IMR-90 (cell line): ENCODE data around the gene PXDC1. TPM values are rescaled to one million over a fixed set of nuclear protein-coding genes. Genes with fewer than 3 reads are reported as not detected.

ENCODE experiments used
- ATAC-seq: fragments of 200-7000 bp; cut with Tn5 transposase; 2 replicates; pipeline ENCODE4 v1.9.1; 2020; ENCODE audit warnings: low read depth, mild to moderate bottlenecking, moderate library complexity
- BruUV-seq: library from RNA; stranded (reverse); fragments of 400-500 nt; replicated peaks from 2 replicates; lab custom pipeline; 2021; lab: Mats Ljungman, UMichigan
- CTCF ChIA-PET: fragments of 300-600 bp; formaldehyde crosslinking; extraction: SDS; loops from one replicate; lab custom pipeline; 2021; ENCODE audit warnings: antibody characterized with exemption; lab: Yijun Ruan, JAX
- POLR2A ChIA-PET: fragments of 300-600 bp; sonication (Branson Sonifier 250); formaldehyde crosslinking; loops from one replicate; lab custom pipeline; 2022; ENCODE audit warnings: antibody characterized with exemption; ENCODE audit not compliant: unreplicated experiment; lab: Charles Lee
- DNase-seq: peaks from one replicate; pipeline ENCODE4 v3.0.0; 2013
- H2AFZ ChIP-seq: replicated peaks from 2 replicates; pipeline ENCODE3; 2013; ENCODE audit warnings: low read length, mild to moderate bottlenecking; ENCODE audit not compliant: poor library complexity
- H2AK5ac ChIP-seq: 2 replicates; pipeline ENCODE4 v1.6.1; 2013; ENCODE audit warnings: low read depth, low read length, inconsistent platforms
- H2AK9ac ChIP-seq: replicated peaks from 2 replicates; pipeline ENCODE3; 2013; ENCODE audit warnings: mild to moderate bottlenecking, low read depth, low read length, moderate library complexity; ENCODE audit not compliant: poor library complexity
- H2BK120ac ChIP-seq: 2 replicates; pipeline ENCODE4 v1.6.1; 2013; ENCODE audit warnings: low read depth, low read length, inconsistent platforms
- H2BK15ac ChIP-seq: 3 replicates; pipeline ENCODE4 v1.6.1; 2013; ENCODE audit warnings: low read depth, low read length, inconsistent platforms
- H2BK20ac ChIP-seq: 2 replicates; pipeline ENCODE4 v1.6.1; 2013; ENCODE audit warnings: low read depth, mild to moderate bottlenecking, inconsistent platforms, low read length, moderate library complexity
- H2BK5ac ChIP-seq: 2 replicates; pipeline ENCODE4 v1.6.1; 2013; ENCODE audit warnings: mild to moderate bottlenecking, low read depth, low read length, inconsistent platforms; ENCODE audit not compliant: poor library complexity, severe bottlenecking
- H3K14ac ChIP-seq: replicated peaks from 2 replicates; pipeline ENCODE4 v1.6.1; 2013; ENCODE audit warnings: low read depth, low read length, inconsistent platforms
- H3K18ac ChIP-seq: 2 replicates; pipeline ENCODE4 v1.6.1; 2013; ENCODE audit warnings: low read depth, low read length, control low read depth
- H3K23ac ChIP-seq: 2 replicates; pipeline ENCODE4 v1.6.1; 2013; ENCODE audit warnings: low read depth, low read length, inconsistent platforms
- H3K27ac ChIP-seq: 2 replicates; pipeline ENCODE4 v1.5.1; 2013; ENCODE audit warnings: mild to moderate bottlenecking, control low read depth, low read length; ENCODE audit not compliant: insufficient read depth
- H3K27me3 ChIP-seq: 2 replicates; pipeline ENCODE4 v1.6.1; 2013; ENCODE audit warnings: low read length; ENCODE audit not compliant: control insufficient read depth, insufficient read depth
- H3K36me3 ChIP-seq: 2 replicates; pipeline ENCODE4 v1.6.1; 2013; ENCODE audit warnings: low read length, mixed read lengths; ENCODE audit not compliant: control insufficient read depth, insufficient read depth
- H3K4ac ChIP-seq: 2 replicates; pipeline ENCODE4 v1.6.1; 2013; ENCODE audit warnings: low read depth, low read length, inconsistent platforms
- H3K4me1 ChIP-seq: 2 replicates; pipeline ENCODE4 v1.6.1; 2013; ENCODE audit warnings: low read length, mixed read lengths; ENCODE audit not compliant: control insufficient read depth, insufficient read depth
- H3K4me2 ChIP-seq: 2 replicates; pipeline ENCODE4 v1.6.1; 2013; ENCODE audit warnings: low read depth, mild to moderate bottlenecking, control low read depth, low read length, moderate library complexity
- H3K4me3 ChIP-seq: 2 replicates; pipeline ENCODE4 v1.5.1; 2013; ENCODE audit warnings: low read depth, mild to moderate bottlenecking, control low read depth, low read length, moderate library complexity; ENCODE audit not compliant: insufficient read depth
- H3K56ac ChIP-seq: 2 replicates; pipeline ENCODE4 v1.6.1; 2013; ENCODE audit warnings: low read length, inconsistent platforms; ENCODE audit not compliant: insufficient read depth; ENCODE audit errors: extremely low read depth
- H3K79me1 ChIP-seq, 2 experiments: 2 replicates each; pipeline ENCODE4 v1.6.1; 2013; ENCODE audit warnings: low read length in 2 of 2, inconsistent platforms in 1 of 2, low read depth in 1 of 2
- H3K9ac ChIP-seq: 2 replicates; pipeline ENCODE4 v1.6.1; 2013; ENCODE audit warnings: low read depth, low read length, control low read depth
- H3K9me1 ChIP-seq: 2 replicates; pipeline ENCODE4 v1.6.1; 2013; ENCODE audit warnings: low read length, inconsistent platforms; ENCODE audit not compliant: insufficient read depth
- H3K9me3 ChIP-seq: 2 replicates; pipeline ENCODE4 v1.6.1; 2013; ENCODE audit warnings: low read length; ENCODE audit not compliant: control insufficient read depth, insufficient read depth
- H4K20me1 ChIP-seq: 2 replicates; pipeline ENCODE4 v1.6.1; 2013; ENCODE audit warnings: low read length, inconsistent platforms; ENCODE audit not compliant: insufficient read depth
- H4K5ac ChIP-seq: 2 replicates; pipeline ENCODE4 v1.6.1; 2013; ENCODE audit warnings: mild to moderate bottlenecking, low read depth, low read length, control low read depth
- H4K8ac ChIP-seq, 2 experiments: 2 replicates each; pipeline ENCODE4 v1.6.1; 2013; ENCODE audit warnings: low read depth in 2 of 2, low read length in 2 of 2, control low read depth in 1 of 2, inconsistent platforms in 1 of 2
- H4K91ac ChIP-seq: 2 replicates; pipeline ENCODE4 v1.6.1; 2013; ENCODE audit warnings: low read depth, low read length, inconsistent platforms; ENCODE audit not compliant: insufficient read depth
- CEBPB ChIP-seq: IDR thresholded peaks from 2 replicates; pipeline ENCODE4 v1.6.1; 2012; ENCODE audit warnings: low read depth, low read length, improper control_type of control experiment
- RFX5 ChIP-seq: IDR thresholded peaks from 2 replicates; pipeline ENCODE4 v1.8.0; 2012; ENCODE audit warnings: low read depth, mild to moderate bottlenecking, low read length, moderate library complexity
- WGBS, 2 experiments: methylation state at CpG; one replicate each; pipeline versions ENCODE4 v1.1.5 to v1.1.7; 2013; ENCODE audit warnings: missing lambda C conversion rate in 2 of 2; ENCODE audit not compliant: insufficient read length in 1 of 2; ENCODE audit errors: extremely low coverage in 2 of 2; 5-methylcytosine and 5-hydroxymethylcytosine counted together
- dilution Hi-C: fragments of 300-500 bp; cut with HindIII; formaldehyde crosslinking; loops from one replicate; pipeline ENCODE4 v1.14.3; 2018; ENCODE audit warnings: low sequenced_read_pairs; ENCODE audit not compliant: unreplicated experiment
- in situ Hi-C: fragments of 300-500 bp; cut with MboI; formaldehyde crosslinking; loops from 3 replicates; pipeline ENCODE4 v1.14.3; 2019; ENCODE audit warnings: low sequenced_read_pairs, inconsistent platforms, mixed read lengths
- intact Hi-C: fragments of 100-400 bp; cut with micrococcal nuclease; formaldehyde crosslinking; loops from 2 replicates; pipeline ENCODE4 v1.10.0; 2022
- polyA plus RNA-seq, 3 experiments: library from polyadenylated mRNA; depleted of rRNA; stranded (reverse); fragments of >200 nt; gene quantifications; 2 replicates each; pipeline ENCODE4 v1.2.3, GENCODE V29; 2012; ENCODE audit warnings: low replicate concordance in 1 of 3
- total RNA-seq: library from RNA; depleted of rRNA; stranded (reverse); fragments of >200 nt; gene quantifications from 2 replicates; pipeline ENCODE4 v1.2.3, GENCODE V29; 2012
- TF ChIP-seq, protein P1 (sequence below): fragments of 150-350 bp; IDR thresholded peaks from 2 replicates; pipeline ENCODE4 v1.6.1; 2016; ENCODE audit warnings: low read depth, mild to moderate bottlenecking, low read length, moderate library complexity, borderline replicate concordance

PXDC1 gene
- total and polyA plus RNA-seq, 2 of the 4 experiments (the other 2 are of a cell fraction): 63.3 to 72.2 TPM

DNA sequence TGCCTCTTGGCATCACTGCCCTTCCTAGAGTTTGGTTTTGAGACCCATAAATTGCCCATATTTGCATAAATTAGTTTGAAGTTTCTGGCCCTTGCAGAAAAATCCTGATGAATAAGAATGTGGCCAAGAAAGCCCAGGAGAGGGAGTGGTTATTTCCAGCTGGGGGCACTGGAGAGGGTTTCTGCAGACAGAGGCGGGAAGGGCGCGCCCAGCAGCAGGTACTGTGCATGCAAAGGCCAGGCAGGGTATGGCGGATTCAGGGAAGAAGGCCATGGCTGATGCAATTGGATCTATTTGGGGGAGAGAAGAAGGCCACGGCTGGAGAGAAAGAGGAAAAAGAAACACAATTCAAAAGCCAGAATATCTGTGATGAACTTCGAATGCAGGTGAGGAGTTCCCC is 48.2 kb upstream of the PXDC1 start:
- peak overlapping the region; percentile 71 for H3K4ac ChIP-seq
- CTCF ChIA-PET: no interaction called here
- peak overlapping the region; percentile 86 for H2BK120ac ChIP-seq
- H3K4me3 ChIP-seq: no peak overlapping the region
- WGBS, 2 experiments: 100% methylated on average over 1 of the region's 6 CpGs; no CpG with 5 or more reads in 1 of the 2 experiments
- no peak overlapping the region for H2AFZ ChIP-seq
- H4K91ac ChIP-seq: peak overlapping the region; percentile 59
- intact Hi-C loops (no loop called here), in situ Hi-C loops (loop anchor here (10.0 kb wide), 1 partner anchor 45 kb away; the partner anchor contains the start of gene PXDC1), dilution Hi-C loops (no loop called here)
- POLR2A ChIA-PET: no interaction called here
- ATAC-seq (no peak), DNase-seq (no peak)
- no peaks in the 10 kb centered on the region; a peak in 1 of 4 replicates for H3K79me1 ChIP-seq
- no peaks in the 10 kb centered on the region for H3K36me3 ChIP-seq
- BruUV-seq: no TSS peak
- H3K4me1 ChIP-seq: peaks cover 24% of the 10 kb centered on the region
- H2BK20ac ChIP-seq: peak overlapping the region; percentile 83
- H3K27me3 ChIP-seq: no peaks in the 10 kb centered on the region
- peak overlapping the region; percentile 73; the same call in 1 of the 3 replicates for H2BK15ac ChIP-seq
- no peak for TF ChIP-seq CEBPB
- TF ChIP-seq, protein P1, sequence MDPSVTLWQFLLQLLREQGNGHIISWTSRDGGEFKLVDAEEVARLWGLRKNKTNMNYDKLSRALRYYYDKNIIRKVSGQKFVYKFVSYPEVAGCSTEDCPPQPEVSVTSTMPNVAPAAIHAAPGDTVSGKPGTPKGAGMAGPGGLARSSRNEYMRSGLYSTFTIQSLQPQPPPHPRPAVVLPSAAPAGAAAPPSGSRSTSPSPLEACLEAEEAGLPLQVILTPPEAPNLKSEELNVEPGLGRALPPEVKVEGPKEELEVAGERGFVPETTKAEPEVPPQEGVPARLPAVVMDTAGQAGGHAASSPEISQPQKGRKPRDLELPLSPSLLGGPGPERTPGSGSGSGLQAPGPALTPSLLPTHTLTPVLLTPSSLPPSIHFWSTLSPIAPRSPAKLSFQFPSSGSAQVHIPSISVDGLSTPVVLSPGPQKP: no peak
- TF ChIP-seq RFX5: no peak
- H3K9ac ChIP-seq: no peak overlapping the region
- no peak overlapping the region for H3K4me2 ChIP-seq
- H3K27ac ChIP-seq: no peak overlapping the region
- H3K18ac ChIP-seq: no peak overlapping the region
- H4K8ac ChIP-seq: peak overlapping the region in 1 of 2 experiments; percentile 13; a peak in 1 of 4 replicates
- H2BK5ac ChIP-seq: no peak overlapping the region
- H3K9me3 ChIP-seq: no peaks in the 10 kb centered on the region
- H3K9me1 ChIP-seq: peaks cover 25% of the 10 kb centered on the region
- H2AK9ac ChIP-seq: no peak overlapping the region
- peak overlapping the region; percentile 82 for H2AK5ac ChIP-seq
- H4K20me1 ChIP-seq: no peaks in the 10 kb centered on the region
- H4K5ac ChIP-seq: no peak overlapping the region
- H3K14ac ChIP-seq: peak overlapping the region; percentile 43; the same call in 1 of the 2 replicates
- peak overlapping the region; percentile 78 for H3K23ac ChIP-seq
- H3K56ac ChIP-seq: no peak overlapping the region
